Cardiac muscle cell (in vitro differentiated cells and primary cell): ENCODE results near the gene USP28. TPM values are rescaled to one million over a fixed set of nuclear protein-coding genes. Genes with fewer than 3 reads are reported as not detected.
A peak's percentile ranks its signal among the peaks of the same experiment; 100 is the strongest.

Experiments used
- DNase-seq, 2 donors: peaks; one replicate each; pipeline versions ENCODE4 v3.0.0 to v3.0.0-alpha.2; 2010 to 2017; ENCODE audit warnings: low read depth in 1 of 2, low spot score in 1 of 2
- H3K27ac ChIP-seq: fragments of 200-600 bp; sonication (generic); 2 replicates; pipeline ENCODE4 v1.5.1; 2016
- H3K27me3 ChIP-seq: fragments of 200-600 bp; sonication (generic); 2 replicates; pipeline ENCODE4 v1.6.0; 2016; ENCODE audit warnings: control low read depth
- H3K36me3 ChIP-seq: fragments of 200-600 bp; sonication (generic); 2 replicates; pipeline ENCODE4 v1.5.1; 2016; ENCODE audit warnings: control low read depth
- H3K4me1 ChIP-seq: fragments of 200-600 bp; sonication (generic); 2 replicates; pipeline ENCODE4 v1.8.1; 2017; ENCODE audit warnings: low read depth, mild to moderate bottlenecking, mixed run types
- H3K4me3 ChIP-seq: fragments of 200-600 bp; sonication (generic); 2 replicates; pipeline ENCODE4 v1.5.1; 2016; ENCODE audit warnings: mild to moderate bottlenecking
- H3K9me3 ChIP-seq: fragments of 200-600 bp; sonication (generic); 2 replicates; pipeline ENCODE4 v1.5.1; 2017; ENCODE audit warnings: low read depth, mild to moderate bottlenecking, control low read depth
- polyA plus RNA-seq: library from polyadenylated mRNA; unstranded; fragments of >200 nt; fragmentation: Nextera tagmentation; extraction: Ambion mirVana; gene quantifications from 2 replicates; pipeline ENCODE4 v1.2.1, GENCODE V29; 2016
- total RNA-seq: library from RNA; depleted of rRNA; stranded (reverse); fragments of >200 nt; gene quantifications from 2 replicates; pipeline ENCODE4 v1.2.3, GENCODE V29; 2016
- TF ChIP-seq, protein P1 (sequence below): IDR thresholded peaks from 2 replicates; pipeline ENCODE4 v1.5.1; 2012; ENCODE audit warnings: low read depth, mild to moderate bottlenecking, low read length

USP28 gene
- total and polyA plus RNA-seq, 2 experiments from 2014 or later = 99.2 to 148 TPM

DNA sequence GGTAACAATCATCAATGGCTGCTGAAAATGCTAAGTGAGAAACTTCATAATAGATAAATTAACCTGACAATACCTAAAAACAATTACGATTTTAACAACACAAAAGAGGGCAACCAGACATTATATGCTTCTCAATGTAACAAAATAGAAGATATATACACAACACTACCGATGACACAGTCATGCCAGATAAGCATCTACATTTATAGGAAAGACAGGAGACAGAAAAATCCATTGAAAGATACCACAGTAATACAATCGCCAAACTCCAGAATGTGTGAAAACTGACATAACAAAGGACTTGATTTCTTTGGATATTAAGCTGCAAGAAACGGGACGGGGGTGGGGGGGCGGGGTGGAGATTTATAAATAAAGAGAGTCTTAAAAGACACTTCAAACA lies 28.3 kb downstream of the USP28 start:
- TF ChIP-seq, protein P1, sequence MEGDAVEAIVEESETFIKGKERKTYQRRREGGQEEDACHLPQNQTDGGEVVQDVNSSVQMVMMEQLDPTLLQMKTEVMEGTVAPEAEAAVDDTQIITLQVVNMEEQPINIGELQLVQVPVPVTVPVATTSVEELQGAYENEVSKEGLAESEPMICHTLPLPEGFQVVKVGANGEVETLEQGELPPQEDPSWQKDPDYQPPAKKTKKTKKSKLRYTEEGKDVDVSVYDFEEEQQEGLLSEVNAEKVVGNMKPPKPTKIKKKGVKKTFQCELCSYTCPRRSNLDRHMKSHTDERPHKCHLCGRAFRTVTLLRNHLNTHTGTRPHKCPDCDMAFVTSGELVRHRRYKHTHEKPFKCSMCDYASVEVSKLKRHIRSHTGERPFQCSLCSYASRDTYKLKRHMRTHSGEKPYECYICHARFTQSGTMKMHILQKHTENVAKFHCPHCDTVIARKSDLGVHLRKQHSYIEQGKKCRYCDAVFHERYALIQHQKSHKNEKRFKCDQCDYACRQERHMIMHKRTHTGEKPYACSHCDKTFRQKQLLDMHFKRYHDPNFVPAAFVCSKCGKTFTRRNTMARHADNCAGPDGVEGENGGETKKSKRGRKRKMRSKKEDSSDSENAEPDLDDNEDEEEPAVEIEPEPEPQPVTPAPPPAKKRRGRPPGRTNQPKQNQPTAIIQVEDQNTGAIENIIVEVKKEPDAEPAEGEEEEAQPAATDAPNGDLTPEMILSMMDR = no peak
- no peak overlapping the region for H3K27ac ChIP-seq
- no peak overlapping the region for H3K4me3 ChIP-seq
- no peaks in the 10 kb centered on the region for H3K4me1 ChIP-seq
- no peaks in the 10 kb centered on the region for H3K27me3 ChIP-seq
- H3K36me3 ChIP-seq = peaks cover 36% of the 10 kb centered on the region
- DNase-seq = no peak
- no peaks in the 10 kb centered on the region for H3K9me3 ChIP-seq

- TF ChIP-seq, protein P1 = no peak
- Histone ChIP-seq H3K9me3 (no peaks in the 10 kb centered on the region), H3K4me1 (peaks cover 3% of the 10 kb centered on the region), H3K36me3 (peaks cover 44% of the 10 kb centered on the region), H3K27me3 (no peaks in the 10 kb centered on the region), H3K27ac (peak overlapping the region; percentile 54), H3K4me3 (no peak overlapping the region)
- DNase-seq = no peak
Measured at GRCh38 chr11:113841691-113842090, 33.7 kb downstream of the USP28 start.

- Histone ChIP-seq H3K27ac (peak overlapping the region; percentile 54), H3K9me3 (no peaks in the 10 kb centered on the region), H3K36me3 (peaks cover 45% of the 10 kb centered on the region), H3K4me3 (no peak overlapping the region), H3K4me1 (peaks cover 3% of the 10 kb centered on the region), H3K27me3 (no peaks in the 10 kb centered on the region)
- no peak for DNase-seq
- TF ChIP-seq, protein P1 = no peak
Measured at GRCh38 chr11:113840932-113841664, 34.3 kb downstream of the USP28 start.

- H3K36me3 ChIP-seq = peaks cover 48% of the 10 kb centered on the region
- peaks cover 3% of the 10 kb centered on the region for H3K4me1 ChIP-seq
- H3K4me3 ChIP-seq = no peak overlapping the region
- H3K27me3 ChIP-seq = no peaks in the 10 kb centered on the region
- H3K27ac ChIP-seq = no peak overlapping the region
- TF ChIP-seq, protein P1 = no peak
- no peak for DNase-seq
- H3K9me3 ChIP-seq = no peaks in the 10 kb centered on the region
Measured at GRCh38 chr11:113839842-113840241, 35.5 kb downstream of the USP28 start.

- Histone ChIP-seq H3K27ac (peak overlapping the region; percentile 52), H3K4me1 (peaks cover 3% of the 10 kb centered on the region), H3K4me3 (no peak overlapping the region), H3K9me3 (no peaks in the 10 kb centered on the region), H3K36me3 (peaks cover 64% of the 10 kb centered on the region), H3K27me3 (no peaks in the 10 kb centered on the region)
- TF ChIP-seq, protein P1 = no peak
- DNase-seq = no peak
Measured at GRCh38 chr11:113838005-113838404, 37.4 kb downstream of the USP28 start.
